ENCODE results near the gene IFIT3. TPM values are rescaled to one million over a fixed set of nuclear protein-coding genes. Genes with fewer than 3 reads are reported as not detected.
"Not testable (repeated sequence)": the region's sequence is repeated elsewhere in the genome, so short reads cannot be mapped to it uniquely, and the experiment has no call there.

IFIT3 gene
- total RNA-seq, 2 donors from 2014 or later = 4.3 to 5.1 TPM

GRCh38 chr10:89314676-89315075 is 13.1 kb upstream of the IFIT3 start:
- no peaks in the 10 kb centered on the region for H3K36me3 ChIP-seq
- intact Hi-C loops (cut with DNase I) = no loop called here
- no peaks in the 10 kb centered on the region for H3K4me1 ChIP-seq
- no peak for TF ChIP-seq CTCF (IDR thresholded peaks at IDR 0.05)
- H3K27ac ChIP-seq = no peak overlapping the region
- H3K4me3 ChIP-seq = no peak overlapping the region
- no peaks in the 10 kb centered on the region for H3K27me3 ChIP-seq
- H3K9ac ChIP-seq (ENCODE audit: low read depth in 2 of 2, low read length in 2 of 2) = no peak overlapping the region
- DNase-seq = no peak
- H3K9me3 ChIP-seq = no peaks in the 10 kb centered on the region

GRCh38 chr10:89318047-89318446 is 9.8 kb upstream of the IFIT3 start:
- H3K27ac ChIP-seq; H3K36me3 ChIP-seq; DNase-seq; H3K4me1 ChIP-seq; H3K9ac ChIP-seq (ENCODE audit: low read depth in 2 of 2, low read length in 2 of 2); H3K4me3 ChIP-seq; H3K9me3 ChIP-seq; intact Hi-C loops (cut with DNase I); H3K27me3 ChIP-seq: not testable (repeated sequence)

GRCh38 chr10:89325081-89325480 is 2.7 kb upstream of the IFIT3 start:
- intact Hi-C loops (cut with DNase I); H3K27ac ChIP-seq; DNase-seq; H3K9ac ChIP-seq (ENCODE audit: low read depth in 2 of 2, low read length in 2 of 2); H3K4me1 ChIP-seq; H3K36me3 ChIP-seq; H3K4me3 ChIP-seq; H3K9me3 ChIP-seq; H3K27me3 ChIP-seq: not testable (repeated sequence)

GRCh38 chr10:89325856-89326255 is 1.9 kb upstream of the IFIT3 start:
- H3K27ac ChIP-seq; H3K9ac ChIP-seq (ENCODE audit: low read depth in 2 of 2, low read length in 2 of 2); intact Hi-C loops (cut with DNase I); DNase-seq; H3K4me1 ChIP-seq; H3K27me3 ChIP-seq; H3K9me3 ChIP-seq; H3K4me3 ChIP-seq; H3K36me3 ChIP-seq: not testable (repeated sequence)

- intact Hi-C loops (cut with DNase I) = no loop called here
- Histone ChIP-seq H3K4me1 (peaks cover 6% of the 10 kb centered on the region), H3K27ac (no peak overlapping the region), H3K27me3 (no peaks in the 10 kb centered on the region), H3K4me3 (no peak overlapping the region), H3K36me3 (no peaks in the 10 kb centered on the region), H3K9ac (ENCODE audit: low read depth in 2 of 2, low read length in 2 of 2) (no peak overlapping the region), H3K9me3 (no peaks in the 10 kb centered on the region)
- TF ChIP-seq CTCF (IDR thresholded peaks at IDR 0.05) = no peak
- no peak for DNase-seq
Measured at GRCh38 chr10:89329151-89329550, 1.4 kb downstream of the IFIT3 start.

- DNase-seq; H3K27me3 ChIP-seq; H3K9me3 ChIP-seq; H3K27ac ChIP-seq; H3K4me3 ChIP-seq; intact Hi-C loops (cut with DNase I); H3K4me1 ChIP-seq; H3K36me3 ChIP-seq; H3K9ac ChIP-seq (ENCODE audit: low read depth in 2 of 2, low read length in 2 of 2): not testable (repeated sequence)
Measured at GRCh38 chr10:89330014-89330413, 2.2 kb downstream of the IFIT3 start.

- DNase-seq = no peak
- TF ChIP-seq CTCF (IDR thresholded peaks at IDR 0.05) = no peak
- no peaks in the 10 kb centered on the region for H3K27me3 ChIP-seq
- intact Hi-C loops (cut with DNase I) = no loop called here
- H3K9me3 ChIP-seq = no peaks in the 10 kb centered on the region
- no peak overlapping the region for H3K4me3 ChIP-seq
- H3K27ac ChIP-seq = no peak overlapping the region
- H3K36me3 ChIP-seq = no peaks in the 10 kb centered on the region
- peaks cover 6% of the 10 kb centered on the region for H3K4me1 ChIP-seq
- H3K9ac ChIP-seq (ENCODE audit: low read depth in 2 of 2, low read length in 2 of 2) = no peak overlapping the region
Measured at GRCh38 chr10:89330537-89331212, 2.9 kb downstream of the IFIT3 start.

- H3K9me3 ChIP-seq; H3K4me1 ChIP-seq; H3K36me3 ChIP-seq; H3K27me3 ChIP-seq; H3K4me3 ChIP-seq; intact Hi-C loops (cut with DNase I); DNase-seq: not testable (repeated sequence)
- peak overlapping the region; percentile 64 for H3K27ac ChIP-seq
- H3K9ac ChIP-seq (ENCODE audit: low read depth in 2 of 2, low read length in 2 of 2) = peak overlapping the region in 1 of 2 donors; percentile 67
Measured at GRCh38 chr10:89331487-89332122, 3.8 kb downstream of the IFIT3 start.
